Measurements from ENCODE around the gene EVX1.

DNA sequence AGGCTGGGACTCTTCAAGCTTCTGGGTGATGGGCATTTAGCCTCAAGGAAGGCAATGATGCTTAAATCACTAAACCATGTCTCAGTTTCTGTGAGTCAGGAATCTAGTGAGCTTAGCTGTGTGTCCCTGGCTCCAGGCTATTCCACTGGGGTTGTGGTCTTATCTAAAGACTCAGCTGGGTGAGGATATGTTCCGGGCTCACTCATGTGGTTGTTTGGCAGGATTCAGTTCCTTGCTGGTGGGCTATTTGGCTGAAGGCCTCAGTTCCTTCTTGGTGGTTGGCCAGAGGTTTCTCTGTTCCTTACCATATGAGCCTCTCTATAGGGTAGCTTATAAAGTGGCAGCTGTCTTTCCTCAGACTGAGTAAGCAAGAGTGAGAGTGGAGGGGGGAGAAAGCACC, 12.0 kb downstream of the EVX1 start:
- TF ChIP-seq EGR1 (IDR thresholded peaks at IDR 0.05) (no peak), CREB1 (IDR thresholded peaks at IDR 0.05; ENCODE audit: low read depth) (no peak), ZBTB7A (IDR thresholded peaks at IDR 0.05; ENCODE audit: low read depth) (no peak), RAD21 (IDR thresholded peaks at IDR 0.05; ENCODE audit: low read depth) (no peak), MAX (IDR thresholded peaks at IDR 0.05) (no peak)
- TF ChIP-seq, protein P1, sequence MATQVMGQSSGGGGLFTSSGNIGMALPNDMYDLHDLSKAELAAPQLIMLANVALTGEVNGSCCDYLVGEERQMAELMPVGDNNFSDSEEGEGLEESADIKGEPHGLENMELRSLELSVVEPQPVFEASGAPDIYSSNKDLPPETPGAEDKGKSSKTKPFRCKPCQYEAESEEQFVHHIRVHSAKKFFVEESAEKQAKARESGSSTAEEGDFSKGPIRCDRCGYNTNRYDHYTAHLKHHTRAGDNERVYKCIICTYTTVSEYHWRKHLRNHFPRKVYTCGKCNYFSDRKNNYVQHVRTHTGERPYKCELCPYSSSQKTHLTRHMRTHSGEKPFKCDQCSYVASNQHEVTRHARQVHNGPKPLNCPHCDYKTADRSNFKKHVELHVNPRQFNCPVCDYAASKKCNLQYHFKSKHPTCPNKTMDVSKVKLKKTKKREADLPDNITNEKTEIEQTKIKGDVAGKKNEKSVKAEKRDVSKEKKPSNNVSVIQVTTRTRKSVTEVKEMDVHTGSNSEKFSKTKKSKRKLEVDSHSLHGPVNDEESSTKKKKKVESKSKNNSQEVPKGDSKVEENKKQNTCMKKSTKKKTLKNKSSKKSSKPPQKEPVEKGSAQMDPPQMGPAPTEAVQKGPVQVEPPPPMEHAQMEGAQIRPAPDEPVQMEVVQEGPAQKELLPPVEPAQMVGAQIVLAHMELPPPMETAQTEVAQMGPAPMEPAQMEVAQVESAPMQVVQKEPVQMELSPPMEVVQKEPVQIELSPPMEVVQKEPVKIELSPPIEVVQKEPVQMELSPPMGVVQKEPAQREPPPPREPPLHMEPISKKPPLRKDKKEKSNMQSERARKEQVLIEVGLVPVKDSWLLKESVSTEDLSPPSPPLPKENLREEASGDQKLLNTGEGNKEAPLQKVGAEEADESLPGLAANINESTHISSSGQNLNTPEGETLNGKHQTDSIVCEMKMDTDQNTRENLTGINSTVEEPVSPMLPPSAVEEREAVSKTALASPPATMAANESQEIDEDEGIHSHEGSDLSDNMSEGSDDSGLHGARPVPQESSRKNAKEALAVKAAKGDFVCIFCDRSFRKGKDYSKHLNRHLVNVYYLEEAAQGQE (IDR thresholded peaks at IDR 0.05; ENCODE audit: low read depth) = no peak
